Myocyte (in vitro differentiated cells): ENCODE data around the gene MAPK8. TPM values are rescaled to one million over a fixed set of nuclear protein-coding genes. Genes with fewer than 3 reads are reported as not detected.
A peak's percentile ranks its signal among the peaks of the same experiment; 100 is the strongest.

Experiments used
- DNase-seq: peaks from one replicate; pipeline ENCODE4 v3.0.0-alpha.2; 2012; ENCODE audit warnings: low read depth
- total RNA-seq: library from RNA; depleted of rRNA; stranded (reverse); fragments of >200 nt; gene quantifications from 2 replicates; pipeline ENCODE4 v1.2.3, GENCODE V29; 2014

MAPK8 gene
- total RNA-seq, 1 donor from 2014 or later, result 70.7 TPM

GRCh38 chr10:48291190-48291589 lies 15.3 kb upstream of the MAPK8 start:
- DNase-seq, result no peak

- no peak for DNase-seq
Measured at GRCh38 chr10:48292616-48293015, 13.9 kb upstream of the MAPK8 start.

GRCh38 chr10:48294431-48294830 lies 12.0 kb upstream of the MAPK8 start:
- DNase-seq, result no peak

GRCh38 chr10:48296576-48297098 lies 9.8 kb upstream of the MAPK8 start:
- no peak for DNase-seq

- DNase-seq, result no peak
Measured at GRCh38 chr10:48299066-48299465, 7.4 kb upstream of the MAPK8 start.

- DNase-seq, result no peak
Measured at GRCh38 chr10:48299692-48300091, 6.8 kb upstream of the MAPK8 start.

- no peak for DNase-seq
Measured at GRCh38 chr10:48300556-48300955, 5.9 kb upstream of the MAPK8 start.

GRCh38 chr10:48302515-48303476 lies 3.7 kb upstream of the MAPK8 start:
- no peak for DNase-seq

- DNase-seq, result no peak
Measured at GRCh38 chr10:48305905-48306264, 592 bp upstream of the MAPK8 start.

- peak; percentile 58 for DNase-seq
Measured at GRCh38 chr10:48306870-48307710, 613 bp downstream of the MAPK8 start.

GRCh38 chr10:48307711-48308018 lies 1.2 kb downstream of the MAPK8 start:
- no peak for DNase-seq

- DNase-seq, result no peak
Measured at GRCh38 chr10:48309711-48310226, 3.3 kb downstream of the MAPK8 start.

- DNase-seq, result no peak
Measured at GRCh38 chr10:48314107-48314506, 7.6 kb downstream of the MAPK8 start.

GRCh38 chr10:48316236-48316635 lies 9.8 kb downstream of the MAPK8 start:
- DNase-seq, result no peak

- DNase-seq, result no peak
Measured at GRCh38 chr10:48317321-48317990, 11.0 kb downstream of the MAPK8 start.

GRCh38 chr10:48322017-48322416 lies 15.5 kb downstream of the MAPK8 start:
- DNase-seq, result no peak

- no peak for DNase-seq
Measured at GRCh38 chr10:48324580-48324979, 18.1 kb downstream of the MAPK8 start.

- DNase-seq, result no peak
Measured at GRCh38 chr10:48330269-48330668, 23.8 kb downstream of the MAPK8 start.

- DNase-seq, result no peak
Measured at GRCh38 chr10:48331436-48331835, 25.0 kb downstream of the MAPK8 start.

- DNase-seq, result no peak
Measured at GRCh38 chr10:48332166-48332870, 25.8 kb downstream of the MAPK8 start.

- peak; percentile 45 for DNase-seq
Measured at GRCh38 chr10:48332871-48333216, 26.4 kb downstream of the MAPK8 start.
